ENCODE measurements around the gene FBXO42.

FBXO42 gene

GRCh38 chr1:16204216-16204615 lies 148.1 kb downstream of the FBXO42 start:
- DNase-seq (ENCODE audit: low read depth) = no peak

- no peak for DNase-seq (ENCODE audit: low read depth)
Observed at GRCh38 chr1:16203550-16203949, 148.7 kb downstream of the FBXO42 start.

- DNase-seq (ENCODE audit: low read depth) = no peak
Observed at GRCh38 chr1:16202281-16203210, 149.7 kb downstream of the FBXO42 start.

GRCh38 chr1:16199700-16200099 lies 152.6 kb downstream of the FBXO42 start:
- no peak for DNase-seq (ENCODE audit: low read depth)

- no peak for DNase-seq (ENCODE audit: low read depth)
Observed at GRCh38 chr1:16199157-16199501, 153.2 kb downstream of the FBXO42 start.

GRCh38 chr1:16198444-16199156 lies 153.7 kb downstream of the FBXO42 start:
- DNase-seq (ENCODE audit: low read depth) = no peak

GRCh38 chr1:16196874-16197273 lies 155.4 kb downstream of the FBXO42 start:
- no peak for DNase-seq (ENCODE audit: low read depth)

Data from CMK (cell line).